Lower leg skin (tissue), 3 donors: ENCODE results near the gene S100P.

ENCODE experiments used
- CTCF ChIP-seq, 3 donors: fragments of 450-650 bp; IDR thresholded peaks; one replicate each; pipeline ENCODE4 v1.5.1; 2016; ENCODE audit warnings: antibody characterized with exemption in 3 of 3, mild to moderate bottlenecking in 3 of 3, moderate library complexity in 2 of 3
- POLR2A ChIP-seq, 2 donors: fragments of 450-650 bp; IDR thresholded peaks; one replicate each; pipeline ENCODE4 v1.6.1; 2016 to 2017; ENCODE audit warnings: antibody characterized with exemption in 2 of 2, mild to moderate bottlenecking in 1 of 2, moderate library complexity in 1 of 2

DNA sequence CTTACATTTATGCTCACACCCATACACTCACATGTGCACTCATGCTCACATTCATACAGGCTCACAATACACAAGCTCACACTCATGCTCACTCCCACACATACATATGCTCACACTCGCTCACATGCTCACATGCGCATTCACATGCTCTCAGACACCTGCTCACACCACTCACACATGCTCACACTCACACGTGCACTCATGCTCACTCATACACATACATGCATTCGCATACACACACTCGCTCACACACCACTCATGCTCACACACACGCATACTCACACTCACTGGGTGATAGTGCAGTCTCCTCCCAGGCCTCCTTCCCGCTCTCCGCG is 28.4 kb upstream of the S100P start:
- TF ChIP-seq CTCF (IDR thresholded peaks at IDR 0.05) (no peak), POLR2A (IDR thresholded peaks at IDR 0.05) (no peak)
